ENCODE data around the gene NISCH.

DNA sequence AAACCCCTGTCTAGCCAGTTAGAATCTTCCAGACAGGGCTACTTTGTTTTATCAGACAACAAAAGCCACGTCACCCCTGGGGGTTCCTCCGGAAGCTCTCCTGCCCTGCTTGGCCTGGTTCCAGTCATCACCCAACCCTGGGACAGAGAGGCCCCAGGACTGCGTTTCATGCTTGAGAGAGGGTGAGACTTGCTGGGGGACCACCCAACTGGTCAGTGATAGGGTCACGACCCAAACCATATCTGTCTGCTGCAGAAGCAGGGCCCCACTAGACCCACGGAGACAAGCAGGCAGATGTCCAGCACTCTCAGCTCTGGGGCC, 77.1 kb downstream of the NISCH start:
- TF ChIP-seq, protein P1, sequence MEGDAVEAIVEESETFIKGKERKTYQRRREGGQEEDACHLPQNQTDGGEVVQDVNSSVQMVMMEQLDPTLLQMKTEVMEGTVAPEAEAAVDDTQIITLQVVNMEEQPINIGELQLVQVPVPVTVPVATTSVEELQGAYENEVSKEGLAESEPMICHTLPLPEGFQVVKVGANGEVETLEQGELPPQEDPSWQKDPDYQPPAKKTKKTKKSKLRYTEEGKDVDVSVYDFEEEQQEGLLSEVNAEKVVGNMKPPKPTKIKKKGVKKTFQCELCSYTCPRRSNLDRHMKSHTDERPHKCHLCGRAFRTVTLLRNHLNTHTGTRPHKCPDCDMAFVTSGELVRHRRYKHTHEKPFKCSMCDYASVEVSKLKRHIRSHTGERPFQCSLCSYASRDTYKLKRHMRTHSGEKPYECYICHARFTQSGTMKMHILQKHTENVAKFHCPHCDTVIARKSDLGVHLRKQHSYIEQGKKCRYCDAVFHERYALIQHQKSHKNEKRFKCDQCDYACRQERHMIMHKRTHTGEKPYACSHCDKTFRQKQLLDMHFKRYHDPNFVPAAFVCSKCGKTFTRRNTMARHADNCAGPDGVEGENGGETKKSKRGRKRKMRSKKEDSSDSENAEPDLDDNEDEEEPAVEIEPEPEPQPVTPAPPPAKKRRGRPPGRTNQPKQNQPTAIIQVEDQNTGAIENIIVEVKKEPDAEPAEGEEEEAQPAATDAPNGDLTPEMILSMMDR (conservative IDR thresholded peaks at IDR 0.05; ENCODE audit: low read depth, low read length) = no peak
- no peak for TF ChIP-seq EZH2 (IDR thresholded peaks at IDR 0.05; ENCODE audit: low read length, unreplicated experiment)
- no peak for TF ChIP-seq EZH2phosphoT487 (IDR thresholded peaks at IDR 0.05; ENCODE audit: borderline replicate concordance, low read length)

Data from PC-3 (cell line).